ENCODE data around the gene NRROS. TPM values are rescaled to one million over a fixed set of nuclear protein-coding genes. Genes with fewer than 3 reads are reported as not detected.

Gene NRROS
- polyA plus RNA-seq, 1 of the 3 experiments (the other 2 are of a cell fraction) = 0.25 TPM

DNA sequence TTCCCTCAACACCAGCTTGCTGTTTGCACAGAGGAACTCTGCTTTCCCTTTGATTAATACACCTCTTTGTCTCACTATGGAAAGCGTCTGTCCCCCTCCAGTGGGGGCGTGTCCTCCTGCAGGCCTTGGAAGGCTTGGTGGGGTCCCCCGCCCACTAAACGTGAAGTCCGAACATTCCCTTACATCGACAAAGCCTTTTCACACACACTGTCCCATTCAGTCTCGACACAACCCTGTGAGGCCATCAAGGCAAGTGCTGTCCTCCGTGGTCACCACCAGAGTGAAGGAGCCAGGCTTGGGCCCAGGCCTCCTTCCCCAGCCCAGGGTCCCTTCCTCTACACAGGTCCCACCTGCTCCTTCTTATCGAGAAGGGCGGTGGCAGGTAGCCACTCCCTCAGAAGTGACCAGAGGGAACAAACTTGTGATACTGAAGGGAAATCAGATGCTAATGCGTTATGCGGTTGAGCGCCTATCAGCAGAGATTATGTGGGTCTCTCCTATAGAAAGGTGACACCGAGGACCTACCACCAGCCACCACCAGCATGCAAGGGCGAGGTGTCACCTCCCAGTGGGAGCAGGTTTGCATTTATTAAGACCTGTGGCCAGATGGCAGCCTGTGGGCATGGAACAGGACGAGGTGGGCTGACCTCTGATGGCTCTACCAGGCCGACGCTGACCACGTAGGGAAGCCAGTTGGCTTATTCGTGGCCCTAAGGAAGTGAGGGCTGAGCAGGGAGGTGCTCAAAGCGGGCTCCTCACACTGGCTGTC is 6.6 kb downstream of the NRROS start:
- Histone ChIP-seq H4K20me1 (ENCODE audit: insufficient read depth) (no peaks in the 10 kb centered on the region), H3K79me2 (ENCODE audit: insufficient read depth) (no peaks in the 10 kb centered on the region), H3K27ac (ENCODE audit: low read depth in 2 of 2, low read length in 1 of 2) (no peak overlapping the region), H3K4me1 (ENCODE audit: control insufficient read depth in 1 of 2, insufficient read depth in 2 of 2, low read depth in 1 of 2, low read length in 1 of 2) (peaks cover under 1 to 4% of the 10 kb centered on the region in 2 experiments; a peak in 2 of 4 replicates), H3K9me2 (no peaks in the 10 kb centered on the region), H3K4me2 (no peak overlapping the region), H3K27me3 (ENCODE audit: insufficient read depth) (no peaks in the 10 kb centered on the region; the same call in 1 of the 2 replicates), H3K9me3 (no peaks in the 10 kb centered on the region), H2AFZ (ENCODE audit: low read depth) (no peak overlapping the region), H3K36me3 (replicated peaks in 1 of 2; ENCODE audit: control insufficient read depth in 1 of 2, insufficient read depth in 2 of 2, low read length in 1 of 2) (no peaks in the 10 kb centered on the region), H3F3A (replicated peaks; ENCODE audit: insufficient read depth) (peaks cover 4% of the 10 kb centered on the region), H3K4me3 (ENCODE audit: low read depth in 2 of 2, low read length in 1 of 2) (no peak overlapping the region), H3K9ac (no peak overlapping the region)
- TF ChIP-seq, protein P1, sequence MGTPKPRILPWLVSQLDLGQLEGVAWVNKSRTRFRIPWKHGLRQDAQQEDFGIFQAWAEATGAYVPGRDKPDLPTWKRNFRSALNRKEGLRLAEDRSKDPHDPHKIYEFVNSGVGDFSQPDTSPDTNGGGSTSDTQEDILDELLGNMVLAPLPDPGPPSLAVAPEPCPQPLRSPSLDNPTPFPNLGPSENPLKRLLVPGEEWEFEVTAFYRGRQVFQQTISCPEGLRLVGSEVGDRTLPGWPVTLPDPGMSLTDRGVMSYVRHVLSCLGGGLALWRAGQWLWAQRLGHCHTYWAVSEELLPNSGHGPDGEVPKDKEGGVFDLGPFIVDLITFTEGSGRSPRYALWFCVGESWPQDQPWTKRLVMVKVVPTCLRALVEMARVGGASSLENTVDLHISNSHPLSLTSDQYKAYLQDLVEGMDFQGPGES (IDR thresholded peaks at IDR 0.05; ENCODE audit: low read depth, low read length) = no peak
- TF ChIP-seq FOSL2 (IDR thresholded peaks at IDR 0.05; ENCODE audit: borderline replicate concordance, low read depth) (no peak), EP300 (IDR thresholded peaks at IDR 0.05; ENCODE audit: borderline replicate concordance in 1 of 2, low read depth in 1 of 2, low read length in 1 of 2) (no peak)
- no peak for DNase-seq
- CTCF ChIA-PET = interaction anchor here (1.1 to 1.3 kb wide), 2 partner anchors 37 to 39 kb away, joined by 3 to 5 read pairs; no protein-coding TSS in a partner anchor
- POLR2A ChIA-PET = no interaction called here
- 89% methylated on average over 15 of the region's 21 CpGs for WGBS (ENCODE audit: low lambda C conversion rate)

DNA sequence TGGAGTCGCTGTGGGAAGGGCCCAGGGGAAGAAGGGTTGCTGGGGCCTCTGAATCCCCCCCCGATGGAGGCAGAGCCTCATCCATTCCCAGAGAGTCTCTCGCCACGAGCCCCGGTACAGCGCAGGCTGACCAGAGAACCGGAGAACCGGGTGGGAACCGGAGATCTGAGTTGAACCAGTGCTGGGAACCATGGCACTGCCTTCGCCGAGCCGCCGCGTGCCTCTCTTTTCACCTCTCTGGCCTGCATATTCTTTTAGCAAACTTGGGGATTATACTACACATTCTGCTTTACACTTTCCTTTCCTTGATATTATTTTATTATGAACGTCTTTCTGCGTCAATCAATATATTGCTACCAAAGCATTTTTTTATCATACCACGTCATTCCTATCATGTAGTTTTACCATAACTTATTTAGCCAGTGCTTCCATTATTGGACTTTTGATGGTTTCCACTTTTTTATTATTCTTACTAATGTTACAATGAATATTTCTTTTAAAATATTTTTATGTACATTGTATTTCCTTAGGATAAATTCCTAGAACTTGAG is 7.2 kb downstream of the NRROS start:
- Histone ChIP-seq H3K9ac (no peak overlapping the region), H3K36me3 (replicated peaks in 1 of 2; ENCODE audit: control insufficient read depth in 1 of 2, insufficient read depth in 2 of 2, low read length in 1 of 2) (no peaks in the 10 kb centered on the region), H4K20me1 (ENCODE audit: insufficient read depth) (no peaks in the 10 kb centered on the region), H3K4me2 (no peak overlapping the region), H3K27ac (ENCODE audit: low read depth in 2 of 2, low read length in 1 of 2) (no peak overlapping the region), H3K9me3 (no peaks in the 10 kb centered on the region), H3K27me3 (ENCODE audit: insufficient read depth) (no peaks in the 10 kb centered on the region; the same call in 1 of the 2 replicates), H3K4me3 (ENCODE audit: low read depth in 2 of 2, low read length in 1 of 2) (no peak overlapping the region), H3K9me2 (no peaks in the 10 kb centered on the region), H3K79me2 (ENCODE audit: insufficient read depth) (no peaks in the 10 kb centered on the region), H3F3A (replicated peaks; ENCODE audit: insufficient read depth) (peaks cover 11% of the 10 kb centered on the region), H3K4me1 (ENCODE audit: control insufficient read depth in 1 of 2, insufficient read depth in 2 of 2, low read depth in 1 of 2, low read length in 1 of 2) (peaks cover 5 to 6% of the 10 kb centered on the region in 2 experiments; a peak in 2 of 4 replicates), H2AFZ (ENCODE audit: low read depth) (no peak overlapping the region)
- ChIA-PET POLR2A (no interaction called here), CTCF (interaction anchor here (1.0 kb wide), 1 partner anchor 113 kb away, joined by 3 read pairs; no protein-coding TSS in a partner anchor)
- no peak for DNase-seq
- 92% methylated on average over 9 of the region's 17 CpGs for WGBS (ENCODE audit: low lambda C conversion rate)
- TF ChIP-seq NRF1 (IDR thresholded peaks at IDR 0.05; ENCODE audit: low read depth, low read length) (no peak), SMC3 (IDR thresholded peaks at IDR 0.05; ENCODE audit: low read depth, low read length) (no peak), EZH2phosphoT487 (IDR thresholded peaks at IDR 0.05; ENCODE audit: borderline replicate concordance, low read depth) (no peak), POLR2AphosphoS5 (IDR thresholded peaks at IDR 0.05; ENCODE audit: low read depth, low read length) (no peak), MXI1 (IDR thresholded peaks at IDR 0.05; ENCODE audit: low read depth, low read length) (no peak), ELF1 (IDR thresholded peaks at IDR 0.05) (no peak), TEAD4 (IDR thresholded peaks at IDR 0.05; ENCODE audit: borderline replicate concordance, insufficient read depth) (no peak), RXRA (IDR thresholded peaks at IDR 0.05; ENCODE audit: borderline replicate concordance, low read depth) (no peak), SIN3A (IDR thresholded peaks at IDR 0.05; ENCODE audit: borderline replicate concordance, low read depth, low read length) (no peak), CHD2 (IDR thresholded peaks at IDR 0.05; ENCODE audit: low read length, partially characterized antibody) (no peak), FOXM1 (IDR thresholded peaks at IDR 0.05; ENCODE audit: low read depth) (no peak)
- TF ChIP-seq, protein P1 (IDR thresholded peaks at IDR 0.05; ENCODE audit: low read depth, low read length) = no peak
- TF ChIP-seq, protein P2, sequence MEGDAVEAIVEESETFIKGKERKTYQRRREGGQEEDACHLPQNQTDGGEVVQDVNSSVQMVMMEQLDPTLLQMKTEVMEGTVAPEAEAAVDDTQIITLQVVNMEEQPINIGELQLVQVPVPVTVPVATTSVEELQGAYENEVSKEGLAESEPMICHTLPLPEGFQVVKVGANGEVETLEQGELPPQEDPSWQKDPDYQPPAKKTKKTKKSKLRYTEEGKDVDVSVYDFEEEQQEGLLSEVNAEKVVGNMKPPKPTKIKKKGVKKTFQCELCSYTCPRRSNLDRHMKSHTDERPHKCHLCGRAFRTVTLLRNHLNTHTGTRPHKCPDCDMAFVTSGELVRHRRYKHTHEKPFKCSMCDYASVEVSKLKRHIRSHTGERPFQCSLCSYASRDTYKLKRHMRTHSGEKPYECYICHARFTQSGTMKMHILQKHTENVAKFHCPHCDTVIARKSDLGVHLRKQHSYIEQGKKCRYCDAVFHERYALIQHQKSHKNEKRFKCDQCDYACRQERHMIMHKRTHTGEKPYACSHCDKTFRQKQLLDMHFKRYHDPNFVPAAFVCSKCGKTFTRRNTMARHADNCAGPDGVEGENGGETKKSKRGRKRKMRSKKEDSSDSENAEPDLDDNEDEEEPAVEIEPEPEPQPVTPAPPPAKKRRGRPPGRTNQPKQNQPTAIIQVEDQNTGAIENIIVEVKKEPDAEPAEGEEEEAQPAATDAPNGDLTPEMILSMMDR (IDR thresholded peaks at IDR 0.05) = no peak
- TF ChIP-seq, protein P3, sequence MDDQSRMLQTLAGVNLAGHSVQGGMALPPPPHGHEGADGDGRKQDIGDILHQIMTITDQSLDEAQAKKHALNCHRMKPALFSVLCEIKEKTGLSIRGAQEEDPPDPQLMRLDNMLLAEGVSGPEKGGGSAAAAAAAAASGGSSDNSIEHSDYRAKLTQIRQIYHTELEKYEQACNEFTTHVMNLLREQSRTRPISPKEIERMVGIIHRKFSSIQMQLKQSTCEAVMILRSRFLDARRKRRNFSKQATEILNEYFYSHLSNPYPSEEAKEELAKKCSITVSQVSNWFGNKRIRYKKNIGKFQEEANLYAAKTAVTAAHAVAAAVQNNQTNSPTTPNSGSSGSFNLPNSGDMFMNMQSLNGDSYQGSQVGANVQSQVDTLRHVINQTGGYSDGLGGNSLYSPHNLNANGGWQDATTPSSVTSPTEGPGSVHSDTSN (IDR thresholded peaks at IDR 0.05) = no peak
- TF ChIP-seq, protein P4, sequence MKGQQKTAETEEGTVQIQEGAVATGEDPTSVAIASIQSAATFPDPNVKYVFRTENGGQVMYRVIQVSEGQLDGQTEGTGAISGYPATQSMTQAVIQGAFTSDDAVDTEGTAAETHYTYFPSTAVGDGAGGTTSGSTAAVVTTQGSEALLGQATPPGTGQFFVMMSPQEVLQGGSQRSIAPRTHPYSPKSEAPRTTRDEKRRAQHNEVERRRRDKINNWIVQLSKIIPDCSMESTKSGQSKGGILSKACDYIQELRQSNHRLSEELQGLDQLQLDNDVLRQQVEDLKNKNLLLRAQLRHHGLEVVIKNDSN (IDR thresholded peaks at IDR 0.05; ENCODE audit: borderline replicate concordance, low read depth) = no peak
- TF ChIP-seq, protein P5, sequence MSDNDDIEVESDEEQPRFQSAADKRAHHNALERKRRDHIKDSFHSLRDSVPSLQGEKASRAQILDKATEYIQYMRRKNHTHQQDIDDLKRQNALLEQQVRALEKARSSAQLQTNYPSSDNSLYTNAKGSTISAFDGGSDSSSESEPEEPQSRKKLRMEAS (IDR thresholded peaks at IDR 0.05; ENCODE audit: low read depth) = no peak
